GM19324 (cell line): Measurements from ENCODE around the gene SLA2.
"Not testable (repeated sequence)": the region's sequence is repeated elsewhere in the genome, so short reads cannot be mapped to it uniquely, and the experiment has no call there.

Experiments
- ATAC-seq: cut with Tn5 transposase; IDR thresholded peaks from one replicate; pipeline ENCODE4 v1.9.1; 2021; ENCODE audit warnings: mild to moderate bottlenecking, moderate library complexity; ENCODE audit not compliant: unreplicated experiment, low FRiP score

SLA2 gene

GRCh38 chr20:36645998-36646397 lies at the start of gene SLA2:
Gene SLA2 (minus strand): TSS chr20:36646196. CDS start chr20:36641335, 4,861 bp downstream.
- no peak for ATAC-seq

- not testable (repeated sequence) for ATAC-seq
Observed at GRCh38 chr20:36695467-36695866, 49.5 kb upstream of the SLA2 start.

- ATAC-seq: no peak
Observed at GRCh38 chr20:36688630-36689029, 42.6 kb upstream of the SLA2 start.

GRCh38 chr20:36687850-36688249 lies 41.9 kb upstream of the SLA2 start:
- no peak for ATAC-seq

GRCh38 chr20:36686944-36687343 lies 40.9 kb upstream of the SLA2 start:
- ATAC-seq: no peak

- ATAC-seq: no peak
Observed at GRCh38 chr20:36686504-36686903, 40.5 kb upstream of the SLA2 start.

- no peak for ATAC-seq
Observed at GRCh38 chr20:36684747-36685146, 38.8 kb upstream of the SLA2 start.

- ATAC-seq: no peak
Observed at GRCh38 chr20:36682311-36682710, 36.3 kb upstream of the SLA2 start.

- ATAC-seq: no peak
Observed at GRCh38 chr20:36677422-36677771, 31.4 kb upstream of the SLA2 start.

GRCh38 chr20:36676701-36677421 lies 30.9 kb upstream of the SLA2 start:
- ATAC-seq: no peak

- not testable (repeated sequence) for ATAC-seq
Observed at GRCh38 chr20:36675545-36675944, 29.5 kb upstream of the SLA2 start.

- no peak for ATAC-seq
Observed at GRCh38 chr20:36672991-36673390, 27.0 kb upstream of the SLA2 start.

- ATAC-seq: no peak
Observed at GRCh38 chr20:36670665-36671357, 24.8 kb upstream of the SLA2 start.

GRCh38 chr20:36666181-36666740 lies 20.3 kb upstream of the SLA2 start:
- no peak for ATAC-seq

- no peak for ATAC-seq
Observed at GRCh38 chr20:36663031-36663430, 17.0 kb upstream of the SLA2 start.

GRCh38 chr20:36658300-36658699 lies 12.3 kb upstream of the SLA2 start:
- no peak for ATAC-seq

- no peak for ATAC-seq
Observed at GRCh38 chr20:36656733-36657132, 10.7 kb upstream of the SLA2 start.

GRCh38 chr20:36655004-36655403 lies 9.0 kb upstream of the SLA2 start:
- ATAC-seq: no peak

- ATAC-seq: no peak
Observed at GRCh38 chr20:36654506-36654905, 8.5 kb upstream of the SLA2 start.

GRCh38 chr20:36653456-36653855 lies 7.5 kb upstream of the SLA2 start:
- ATAC-seq: no peak

- ATAC-seq: no peak
Observed at GRCh38 chr20:36647196-36648121, 1.5 kb upstream of the SLA2 start.
